HuH-7 (cell line): ENCODE results near the gene USP31.

Experiments
- DNase-seq: peaks from one replicate; pipeline ENCODE4 v3.0.0; 2011; ENCODE audit warnings: low spot score

USP31 gene

GRCh38 chr16:23015580-23015979, 133.7 kb downstream of the USP31 start:
- DNase-seq: no peak

- no peak for DNase-seq
Measured at GRCh38 chr16:23014592-23014991, 134.7 kb downstream of the USP31 start.
